PC-9 (cell line): ENCODE results near the gene CCDC9. TPM values are rescaled to one million over a fixed set of nuclear protein-coding genes. Genes with fewer than 3 reads are reported as not detected.
A peak's percentile ranks its signal among the peaks of the same experiment; 100 is the strongest.

Experiments used
- BruUV-seq: library from RNA; stranded (reverse); fragments of 400-500 nt; replicated peaks from 2 replicates; lab custom pipeline; 2021; lab: Mats Ljungman, UMichigan
- CTCF ChIA-PET: fragments of 300-600 bp; sonication (Branson Sonifier 250); formaldehyde crosslinking; loops from one replicate; lab custom pipeline; 2022; ENCODE audit warnings: antibody characterized with exemption; lab: Charles Lee
- POLR2A ChIA-PET: fragments of 300-600 bp; sonication (Branson Sonifier 250); formaldehyde crosslinking; loops from one replicate; lab custom pipeline; 2022; ENCODE audit warnings: antibody characterized with exemption; ENCODE audit not compliant: unreplicated experiment; lab: Charles Lee
- DNase-seq, 2 experiments: peaks; one replicate each; pipeline versions ENCODE4 v3.0.0 to v3.0.0-alpha.2; 2015 to 2022; ENCODE audit warnings: mixed read lengths in 1 of 2
- H2AFZ ChIP-seq: fragments of 200-600 bp; sonication (generic); 2 replicates; pipeline ENCODE4 v1.8.1; 2017; ENCODE audit warnings: antibody characterized with exemption
- H3F3A ChIP-seq: fragments of 200-600 bp; sonication (generic); 2 replicates; pipeline ENCODE4 v1.8.1; 2017; ENCODE audit warnings: antibody characterized with exemption, mild to moderate bottlenecking, low read depth; ENCODE audit not compliant: insufficient read depth
- H3K27ac ChIP-seq: fragments of 200-600 bp; sonication (generic); 2 replicates; pipeline ENCODE4 v1.6.1; 2016; ENCODE audit warnings: mixed run types
- H3K27me3 ChIP-seq: fragments of 200-600 bp; sonication (generic); 2 replicates; pipeline ENCODE4 v1.6.1; 2016; ENCODE audit warnings: low read depth, mixed run types; ENCODE audit not compliant: insufficient read depth
- H3K36me3 ChIP-seq: fragments of 200-600 bp; sonication (generic); 2 replicates; pipeline ENCODE4 v1.6.1; 2016; ENCODE audit warnings: low read depth, mixed run types
- H3K4me1 ChIP-seq: fragments of 200-600 bp; sonication (generic); replicated peaks from 2 replicates; pipeline ENCODE4 v1.6.1; 2016; ENCODE audit warnings: mixed run types; ENCODE audit not compliant: insufficient read depth
- H3K4me2 ChIP-seq: fragments of 200-600 bp; sonication (generic); 2 replicates; pipeline ENCODE4 v1.6.1; 2017; ENCODE audit warnings: mixed run types
- H3K4me3 ChIP-seq: fragments of 200-600 bp; sonication (generic); 2 replicates; pipeline ENCODE4 v1.6.1; 2016; ENCODE audit warnings: mixed run types
- H3K79me2 ChIP-seq: fragments of 200-600 bp; sonication (generic); 2 replicates; pipeline ENCODE4 v1.6.1; 2017; ENCODE audit warnings: low read depth, mixed run types
- H3K9me2 ChIP-seq: fragments of 200-600 bp; sonication (generic); 2 replicates; pipeline ENCODE4 v1.8.1; 2017; ENCODE audit warnings: mild to moderate bottlenecking; ENCODE audit not compliant: insufficient read depth
- H3K9me3 ChIP-seq: fragments of 200-600 bp; sonication (generic); 2 replicates; pipeline ENCODE4 v1.8.1; 2016; ENCODE audit warnings: low read depth; ENCODE audit not compliant: insufficient read depth
- H4K20me1 ChIP-seq: fragments of 200-600 bp; sonication (generic); 2 replicates; pipeline ENCODE4 v1.8.1; 2017; ENCODE audit not compliant: insufficient read depth
- CTCF ChIP-seq: fragments of 200-600 bp; sonication (generic); conservative IDR thresholded peaks from 2 replicates; pipeline ENCODE4 v1.6.1; 2017; ENCODE audit warnings: mixed run types, antibody characterized with exemption, mild to moderate bottlenecking, moderate library complexity
- EZH2 ChIP-seq: fragments of 200-600 bp; sonication (generic); IDR thresholded peaks from 2 replicates; pipeline ENCODE4 v1.8.0; 2017; ENCODE audit warnings: antibody characterized with exemption, low read depth
- intact Hi-C: fragments of 100-400 bp; cut with micrococcal nuclease; formaldehyde crosslinking; loops from one replicate; pipeline ENCODE4 v1.10.0; 2022; ENCODE audit not compliant: unreplicated experiment
- total RNA-seq: library from RNA; stranded (reverse); gene quantifications from 2 replicates; pipeline ENCODE4 v1.2.3, GENCODE V29; 2021

The CCDC9 gene
- total RNA-seq, 1 experiment from 2014 or later: 37.0 TPM

- H3K9me3 ChIP-seq: no peaks in the 10 kb centered on the region
- H3K79me2 ChIP-seq: peaks cover 22% of the 10 kb centered on the region
- BruUV-seq: no TSS peak
- H3K27me3 ChIP-seq: no peaks in the 10 kb centered on the region
- peaks cover 43% of the 10 kb centered on the region for H3K4me1 ChIP-seq
- no peaks in the 10 kb centered on the region for H3K36me3 ChIP-seq
- H4K20me1 ChIP-seq: 0 out of 2 replicates have a peak, but pooled peaks cover 1% of the 10 kb centered on the region
- no peak overlapping the region for H2AFZ ChIP-seq
- TF ChIP-seq CTCF (no peak), EZH2 (no peak)
- ChIA-PET POLR2A (interaction anchor here (0.5 to 0.6 kb wide), 2 partner anchors 20 to 508 kb away, joined by 3 read pairs; no protein-coding TSS in a partner anchor), CTCF (interaction anchor here (0.6 to 1.1 kb wide), 4 partner anchors 9 to 488 kb away, joined by 3 to 18 read pairs (median 8); no protein-coding TSS in a partner anchor)
- peak overlapping the region; percentile 97 for H3K27ac ChIP-seq
- H3F3A ChIP-seq: peaks cover 61% of the 10 kb centered on the region
- H3K4me3 ChIP-seq: no peak overlapping the region; the same call in 1 of the 2 replicates
- peak overlapping the region; percentile 66 for H3K4me2 ChIP-seq
- peak; percentile 80 to 99 for DNase-seq
- intact Hi-C loops: loop anchor here (1.0 kb wide), 1 partner anchor 26 kb away; no protein-coding TSS in a partner anchor
- no peaks in the 10 kb centered on the region for H3K9me2 ChIP-seq
Observed at GRCh38 chr19:47253467-47253881, 2.9 kb upstream of the CCDC9 start.

- Histone ChIP-seq H3F3A (peaks cover 64% of the 10 kb centered on the region), H3K4me2 (peak overlapping the region; percentile 66), H3K27me3 (no peaks in the 10 kb centered on the region), H2AFZ (no peak overlapping the region), H3K9me2 (no peaks in the 10 kb centered on the region), H3K9me3 (no peaks in the 10 kb centered on the region), H4K20me1 (0 out of 2 replicates have a peak, but pooled peaks cover 6% of the 10 kb centered on the region), H3K27ac (peak overlapping the region; percentile 97), H3K4me3 (no peak overlapping the region; the same call in 1 of the 2 replicates), H3K79me2 (peaks cover 27% of the 10 kb centered on the region), H3K4me1 (peaks cover 43% of the 10 kb centered on the region), H3K36me3 (no peaks in the 10 kb centered on the region)
- BruUV-seq: no TSS peak
- DNase-seq: no peak
- POLR2A ChIA-PET: interaction anchor here (0.5 kb wide), 1 partner anchor 508 kb away, joined by 3 read pairs; no protein-coding TSS in a partner anchor
- intact Hi-C loops: loop anchor here (1.0 kb wide), 1 partner anchor 25 kb away; no protein-coding TSS in a partner anchor
- CTCF ChIA-PET: interaction anchor here (1.1 kb wide), 1 partner anchor 10 kb away, joined by 4 read pairs; no protein-coding TSS in a partner anchor
- TF ChIP-seq CTCF (no peak), EZH2 (no peak)
Observed at GRCh38 chr19:47253970-47254369, 2.4 kb upstream of the CCDC9 start.

- peak; percentile 95 to 100 for DNase-seq
- H3K27ac ChIP-seq: peak overlapping the region; percentile 80
- H3K36me3 ChIP-seq: peaks cover 7% of the 10 kb centered on the region; the same call in 1 of the 2 replicates
- no peak overlapping the region for H2AFZ ChIP-seq
- peaks cover 43% of the 10 kb centered on the region for H3K4me1 ChIP-seq
- H4K20me1 ChIP-seq: 0 out of 2 replicates have a peak, but pooled peaks cover 7% of the 10 kb centered on the region
- H3F3A ChIP-seq: peaks cover 58% of the 10 kb centered on the region
- H3K9me3 ChIP-seq: no peaks in the 10 kb centered on the region
- no peaks in the 10 kb centered on the region for H3K9me2 ChIP-seq
- ChIA-PET POLR2A (interaction anchor here (0.6 to 1.7 kb wide), 6 partner anchors 10 to 397 kb away, joined by 4 to 31 read pairs (median 7); partner anchors contain the start of genes INAFM1 and ZC3H4), CTCF (interaction anchor here (0.6 to 1.2 kb wide), 9 partner anchors 13 to 652 kb away, joined by 3 to 6 read pairs (median 4); partner anchors contain the start of genes DACT3 and DHX34)
- no peak overlapping the region; the same call in 1 of the 2 replicates for H3K4me3 ChIP-seq
- no peaks in the 10 kb centered on the region for H3K27me3 ChIP-seq
- H3K79me2 ChIP-seq: peaks cover 30% of the 10 kb centered on the region
- no peak overlapping the region; the same call in 1 of the 2 replicates for H3K4me2 ChIP-seq
- BruUV-seq: no TSS peak
- intact Hi-C loops: loop anchor here (1.0 kb wide), 5 partner anchors 17 to 105 kb away; partner anchors contain the start of genes DHX34 and INAFM1
- no peak for TF ChIP-seq CTCF
- TF ChIP-seq EZH2: no peak
Observed at GRCh38 chr19:47256693-47257410, 527 bp downstream of the CCDC9 start.
